CD4-positive, alpha-beta T cell treated with Interleukin-10 for 1 hour (primary cell): ENCODE data around the gene SLIT3.

ENCODE experiments used
- DNase-seq: peaks from one replicate; pipeline ENCODE4 v3.0.0-alpha.2; 2020

The SLIT3 gene

GRCh38 chr5:168813184-168813968 lies 487.6 kb downstream of the SLIT3 start:
- no peak for DNase-seq

- DNase-seq = no peak
Observed at GRCh38 chr5:168810641-168811040, 490.3 kb downstream of the SLIT3 start.

- DNase-seq = no peak
Observed at GRCh38 chr5:168809218-168809617, 491.7 kb downstream of the SLIT3 start.

GRCh38 chr5:168808051-168808616 lies 492.8 kb downstream of the SLIT3 start:
- no peak for DNase-seq

GRCh38 chr5:168807287-168807686 lies 493.7 kb downstream of the SLIT3 start:
- DNase-seq = no peak

GRCh38 chr5:168803541-168803940 lies 497.4 kb downstream of the SLIT3 start:
- no peak for DNase-seq

- DNase-seq = no peak
Observed at GRCh38 chr5:168802337-168802736, 498.6 kb downstream of the SLIT3 start.

GRCh38 chr5:168801567-168801966 lies 499.4 kb downstream of the SLIT3 start:
- DNase-seq = no peak

- DNase-seq = no peak
Observed at GRCh38 chr5:168800701-168801100, 500.2 kb downstream of the SLIT3 start.

GRCh38 chr5:168798065-168799023 lies 502.6 kb downstream of the SLIT3 start:
- no peak for DNase-seq

- no peak for DNase-seq
Observed at GRCh38 chr5:168796593-168797580, 504.1 kb downstream of the SLIT3 start.

GRCh38 chr5:168796000-168796399 lies 504.9 kb downstream of the SLIT3 start:
- DNase-seq = no peak

- DNase-seq = no peak
Observed at GRCh38 chr5:168793841-168794837, 506.8 kb downstream of the SLIT3 start.

GRCh38 chr5:168792678-168793077 lies 508.3 kb downstream of the SLIT3 start:
- DNase-seq = no peak

GRCh38 chr5:168790671-168791250 lies 510.2 kb downstream of the SLIT3 start:
- DNase-seq = no peak

- DNase-seq = no peak
Observed at GRCh38 chr5:168790002-168790635, 510.8 kb downstream of the SLIT3 start.

- no peak for DNase-seq
Observed at GRCh38 chr5:168788786-168789185, 512.2 kb downstream of the SLIT3 start.

GRCh38 chr5:168788107-168788506 lies 512.8 kb downstream of the SLIT3 start:
- no peak for DNase-seq

GRCh38 chr5:168786147-168786546 lies 514.8 kb downstream of the SLIT3 start:
- DNase-seq = no peak

GRCh38 chr5:168784454-168784853 lies 516.5 kb downstream of the SLIT3 start:
- no peak for DNase-seq
